Fibroblast of pulmonary artery (primary cell): ENCODE measurements around the gene CBX8.

Source experiments
- DNase-seq: peaks from one replicate; pipeline ENCODE4 v3.0.0-alpha.2; 2010; ENCODE audit warnings: low read depth
- H3K4me3 ChIP-seq: replicated peaks from 2 replicates; pipeline ENCODE4 v1.5.1; 2011; ENCODE audit warnings: low read depth, mild to moderate bottlenecking, control low read depth, low read length, moderate library complexity
- CTCF ChIP-seq: IDR thresholded peaks from 2 replicates; pipeline ENCODE4 v1.5.1; 2011; ENCODE audit warnings: mild to moderate bottlenecking, control low read depth, low read length, inconsistent platforms; ENCODE audit errors: missing control alignments

CBX8 gene

GRCh38 chr17:79798299-79799173, 1.7 kb upstream of the CBX8 start:
- TF ChIP-seq CTCF = no peak
- no peak overlapping the region for H3K4me3 ChIP-seq
- no peak for DNase-seq

GRCh38 chr17:79797492-79798298, 818 bp upstream of the CBX8 start:
- TF ChIP-seq CTCF = no peak
- DNase-seq = no peak
- peak overlapping the region; percentile 55 for H3K4me3 ChIP-seq

- TF ChIP-seq CTCF = no peak
- peak overlapping the region; percentile 75 for H3K4me3 ChIP-seq
- no peak for DNase-seq
Observed at GRCh38 chr17:79796444-79796762, 474 bp downstream of the CBX8 start.

GRCh38 chr17:79795795-79796443, 958 bp downstream of the CBX8 start:
- peak overlapping the region; percentile 75 for H3K4me3 ChIP-seq
- no peak for DNase-seq
- TF ChIP-seq CTCF = no peak

GRCh38 chr17:79794659-79795511, 2.0 kb downstream of the CBX8 start:
- no peak overlapping the region for H3K4me3 ChIP-seq
- TF ChIP-seq CTCF = no peak
- no peak for DNase-seq

GRCh38 chr17:79793924-79794304, 3.0 kb downstream of the CBX8 start:
- TF ChIP-seq CTCF = no peak
- H3K4me3 ChIP-seq = peak overlapping the region; percentile 44
- DNase-seq = peak; percentile 40
